ENCODE data around the gene ACSS1. TPM values are rescaled to one million over a fixed set of nuclear protein-coding genes. Genes with fewer than 3 reads are reported as not detected.

Gene ACSS1
- total RNA-seq, 1 experiment from 2014 or later, result 0.61 TPM

GRCh38 chr20:25046736-25047666 is 10.9 kb downstream of the ACSS1 start:
- no peak overlapping the region for H4K91ac ChIP-seq (ENCODE audit: insufficient read length, low read depth, low read length)
- H2BK15ac ChIP-seq (ENCODE audit: low read depth, low read length), result no peak overlapping the region
- H4K5ac ChIP-seq (ENCODE audit: insufficient read length, low read depth, low read length), result no peak overlapping the region
- peaks cover 21% of the 10 kb centered on the region for H3K27me3 Mint-ChIP-seq (ENCODE audit: low read depth)
- no peak for TF ChIP-seq CTCF (conservative IDR thresholded peaks at IDR 0.05)
- H3K79me1 ChIP-seq (ENCODE audit: insufficient read depth, low read depth, low read length, poor library complexity, severe bottlenecking), result no peaks in the 10 kb centered on the region
- H3K9me3 Mint-ChIP-seq, result no peaks in the 10 kb centered on the region
- no peak overlapping the region for H3K9ac ChIP-seq (ENCODE audit: extremely low read depth, insufficient read length, low read length)
- no peak overlapping the region for H3K56ac ChIP-seq (ENCODE audit: insufficient read length, low read depth, low read length)
- no peak overlapping the region for H2BK20ac ChIP-seq (ENCODE audit: low read depth, low read length, poor library complexity, severe bottlenecking)
- no peak overlapping the region for H3K18ac ChIP-seq (ENCODE audit: insufficient read length, low read depth, low read length)
- H2AFZ ChIP-seq (ENCODE audit: low read length), result no peak overlapping the region
- no peaks in the 10 kb centered on the region for H3K79me2 ChIP-seq (ENCODE audit: insufficient read depth, low read length)
- H3T11ph ChIP-seq (ENCODE audit: low read length), result no peak overlapping the region
- H4K8ac ChIP-seq (replicated peaks; ENCODE audit: insufficient read length, low read depth, low read length), result no peak overlapping the region
- H3K4me3 Mint-ChIP-seq, result no peak overlapping the region
- no peaks in the 10 kb centered on the region for H4K20me1 ChIP-seq (ENCODE audit: control insufficient read depth, insufficient read depth, insufficient read length)
- H3K4me2 ChIP-seq (ENCODE audit: insufficient read depth, insufficient read length, low read length), result no peak overlapping the region
- H3K23me2 ChIP-seq (ENCODE audit: insufficient read length, low read depth, low read length, poor library complexity, severe bottlenecking), result no peaks in the 10 kb centered on the region
- H3K14ac ChIP-seq (ENCODE audit: insufficient read depth, low read length), result no peak overlapping the region
- no peak overlapping the region for H3K27ac ChIP-seq (ENCODE audit: insufficient read length, low read depth, low read length)
- H3K27me3 ChIP-seq (ENCODE audit: insufficient read depth, low read length), result no peaks in the 10 kb centered on the region; the same call in 1 of the 2 replicates
- H3K23ac ChIP-seq (ENCODE audit: insufficient read length, low read depth, low read length), result no peak overlapping the region
- no peaks in the 10 kb centered on the region; the same call in 1 of the 2 replicates for H3K4me1 ChIP-seq (ENCODE audit: insufficient read depth, low read length)
- H2AK5ac ChIP-seq (ENCODE audit: insufficient read length, low read length), result no peak overlapping the region
- no peak overlapping the region for H3K4ac ChIP-seq (ENCODE audit: low read depth, low read length)
- H2BK12ac ChIP-seq (ENCODE audit: insufficient read length, low read depth, low read length), result no peak overlapping the region
- no peaks in the 10 kb centered on the region for H3K36me3 Mint-ChIP-seq (ENCODE audit: insufficient read depth in 1 of 3, low read depth in 3 of 3)
- H3K9me3 ChIP-seq (ENCODE audit: control insufficient read depth, low read depth, low read length), result no peaks in the 10 kb centered on the region
- H2BK120ac ChIP-seq (ENCODE audit: low read depth, low read length, poor library complexity, severe bottlenecking), result no peak overlapping the region
- no peak for DNase-seq
- no peak overlapping the region for H2BK5ac ChIP-seq (ENCODE audit: insufficient read length, low read length)
- WGBS (ENCODE audit: extremely low coverage, insufficient read length, low lambda C conversion rate), result no CpG with 5 or more reads among the region's 21 CpGs
- peaks cover 3 to 4% of the 10 kb centered on the region in 2 experiments for H3K4me1 Mint-ChIP-seq
- no peak overlapping the region for H3K27ac Mint-ChIP-seq

Measured in H9 (cell line).